IPS-18a (cell line): Measurements from ENCODE around the gene ZNF785.
"Not testable (repeated sequence)": the region's sequence is repeated elsewhere in the genome, so short reads cannot be mapped to it uniquely, and the experiment has no call there.

Experiments used
- H3K27ac ChIP-seq: one replicate; pipeline ENCODE4 v1.5.1; 2013; ENCODE audit warnings: low read length
- H3K27me3 ChIP-seq: one replicate; pipeline ENCODE4 v1.6.1; 2013; ENCODE audit warnings: mild to moderate bottlenecking, low read length; ENCODE audit not compliant: control insufficient read depth, insufficient read depth
- H3K36me3 ChIP-seq: one replicate; pipeline ENCODE4 v1.6.1; 2013; ENCODE audit warnings: low read depth, low read length; ENCODE audit not compliant: control insufficient read depth
- H3K4me1 ChIP-seq: one replicate; pipeline ENCODE4 v1.6.1; 2013; ENCODE audit warnings: low read depth, low read length; ENCODE audit not compliant: control insufficient read depth
- H3K4me3 ChIP-seq: one replicate; pipeline ENCODE4 v1.5.1; 2013; ENCODE audit warnings: low read length
- H3K9ac ChIP-seq: one replicate; pipeline ENCODE4 v1.6.1; 2013; ENCODE audit warnings: mild to moderate bottlenecking, low read length, moderate library complexity
- H3K9me3 ChIP-seq: one replicate; pipeline ENCODE4 v1.6.1; 2013; ENCODE audit warnings: low read depth, low read length; ENCODE audit not compliant: control insufficient read depth

The ZNF785 gene

DNA sequence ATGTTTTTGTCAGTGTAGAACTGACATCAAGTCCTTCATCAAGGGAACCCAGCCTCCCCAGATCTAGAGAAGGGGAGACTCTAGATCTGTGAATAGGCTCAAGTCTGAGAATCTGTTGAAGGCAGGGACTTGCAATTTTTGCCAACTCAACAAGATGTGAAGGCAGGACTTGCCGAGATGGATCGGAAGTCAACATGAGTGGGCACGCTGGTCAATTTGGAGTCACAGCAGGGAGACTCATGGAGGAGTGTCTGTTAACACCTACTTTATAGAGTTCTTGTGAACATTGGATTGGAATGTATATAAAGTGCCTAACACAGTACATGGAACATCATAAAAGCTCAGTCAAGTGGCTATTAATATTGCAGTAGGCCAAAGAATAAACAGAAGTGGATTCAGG, 14.7 kb upstream of the ZNF785 start:
- Histone ChIP-seq H3K4me1 (no peaks in the 10 kb centered on the region), H3K36me3 (peaks cover 16% of the 10 kb centered on the region), H3K9me3 (no peaks in the 10 kb centered on the region), H3K9ac (no peak overlapping the region), H3K27me3 (no peaks in the 10 kb centered on the region), H3K27ac (no peak overlapping the region), H3K4me3 (no peak overlapping the region)

GRCh38 chr16:30592871-30593270, 7.4 kb upstream of the ZNF785 start:
- Histone ChIP-seq H3K9me3 (no peaks in the 10 kb centered on the region), H3K9ac (no peak overlapping the region), H3K36me3 (peaks cover under 1% of the 10 kb centered on the region), H3K4me1 (no peaks in the 10 kb centered on the region), H3K4me3 (no peak overlapping the region), H3K27me3 (no peaks in the 10 kb centered on the region), H3K27ac (no peak overlapping the region)

DNA sequence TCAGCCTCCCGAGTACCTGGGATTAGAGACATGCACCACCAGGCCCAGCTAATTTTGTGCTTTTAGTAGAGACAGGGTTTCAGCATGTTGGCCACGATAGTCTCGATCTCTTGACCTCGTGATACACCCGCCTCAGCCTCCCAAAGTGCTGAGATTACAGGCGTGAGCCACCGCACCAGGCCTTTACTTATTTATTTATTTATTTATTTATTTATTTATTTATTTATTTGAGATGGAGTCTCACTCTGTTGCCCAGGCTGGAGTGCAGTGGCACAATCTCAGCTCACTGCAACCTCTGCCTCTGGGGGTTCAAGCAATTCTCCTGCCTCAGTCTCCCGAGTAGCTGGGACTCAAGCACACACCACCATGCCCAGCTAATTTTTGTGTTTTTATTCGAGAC, 5.4 kb upstream of the ZNF785 start:
- H3K36me3 ChIP-seq, H3K4me1 ChIP-seq, H3K9ac ChIP-seq, H3K4me3 ChIP-seq, H3K27ac ChIP-seq, H3K27me3 ChIP-seq, H3K9me3 ChIP-seq: not testable (repeated sequence)

- H3K27ac ChIP-seq, H3K4me3 ChIP-seq, H3K9me3 ChIP-seq, H3K36me3 ChIP-seq, H3K27me3 ChIP-seq, H3K4me1 ChIP-seq, H3K9ac ChIP-seq: not testable (repeated sequence)
Observed at GRCh38 chr16:30589582-30589981, 4.1 kb upstream of the ZNF785 start.

DNA sequence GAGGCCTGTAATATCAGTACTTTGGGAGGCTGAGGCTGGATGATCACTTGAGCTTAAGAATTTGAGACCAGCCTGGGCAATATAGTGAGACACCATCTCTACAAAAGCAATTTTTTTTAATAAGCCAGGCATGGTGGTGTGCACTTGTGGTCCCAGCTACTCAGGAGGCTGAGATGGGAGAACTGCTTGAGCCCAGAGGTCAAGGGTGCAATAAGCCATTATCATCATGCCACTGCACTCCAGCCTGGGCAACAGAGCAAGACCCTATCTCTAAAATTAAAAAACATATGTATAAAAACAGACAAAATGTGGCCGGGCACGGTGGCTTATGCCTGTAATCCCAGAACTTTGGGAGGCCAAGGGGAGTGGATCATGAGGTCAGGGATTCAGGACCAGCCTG, 3.2 kb upstream of the ZNF785 start:
- Histone ChIP-seq H3K4me3 (no peak overlapping the region), H3K27me3 (no peaks in the 10 kb centered on the region), H3K27ac (no peak overlapping the region), H3K4me1 (no peaks in the 10 kb centered on the region), H3K9ac (no peak overlapping the region), H3K36me3 (peaks cover 5% of the 10 kb centered on the region), H3K9me3 (no peaks in the 10 kb centered on the region)

DNA sequence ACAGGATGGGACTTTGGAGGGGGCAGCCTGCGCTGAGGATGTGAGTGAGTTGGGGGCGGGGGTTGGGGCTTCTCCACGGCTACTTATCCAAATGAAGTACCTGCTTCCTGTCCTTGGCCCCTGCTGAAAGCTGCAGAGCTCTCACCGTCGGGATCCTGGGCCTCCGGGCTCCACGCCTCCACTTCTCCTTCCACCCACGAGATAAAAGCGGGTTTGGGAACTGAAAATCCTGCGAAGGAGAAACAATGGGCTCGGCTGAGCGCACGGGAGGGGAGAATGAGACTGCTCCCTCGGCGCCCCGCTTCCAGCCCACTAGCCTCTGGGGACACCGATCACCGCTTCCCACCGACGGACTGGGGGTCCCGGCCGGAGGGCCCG, 486 bp downstream of the ZNF785 start:
- no peaks in the 10 kb centered on the region for H3K4me1 ChIP-seq
- peak overlapping the region; percentile 90 for H3K9ac ChIP-seq
- peak overlapping the region; percentile 92 for H3K4me3 ChIP-seq
- H3K9me3 ChIP-seq = no peaks in the 10 kb centered on the region
- peaks cover 22% of the 10 kb centered on the region for H3K36me3 ChIP-seq
- no peaks in the 10 kb centered on the region for H3K27me3 ChIP-seq
- peak overlapping the region; percentile 47 for H3K27ac ChIP-seq

DNA sequence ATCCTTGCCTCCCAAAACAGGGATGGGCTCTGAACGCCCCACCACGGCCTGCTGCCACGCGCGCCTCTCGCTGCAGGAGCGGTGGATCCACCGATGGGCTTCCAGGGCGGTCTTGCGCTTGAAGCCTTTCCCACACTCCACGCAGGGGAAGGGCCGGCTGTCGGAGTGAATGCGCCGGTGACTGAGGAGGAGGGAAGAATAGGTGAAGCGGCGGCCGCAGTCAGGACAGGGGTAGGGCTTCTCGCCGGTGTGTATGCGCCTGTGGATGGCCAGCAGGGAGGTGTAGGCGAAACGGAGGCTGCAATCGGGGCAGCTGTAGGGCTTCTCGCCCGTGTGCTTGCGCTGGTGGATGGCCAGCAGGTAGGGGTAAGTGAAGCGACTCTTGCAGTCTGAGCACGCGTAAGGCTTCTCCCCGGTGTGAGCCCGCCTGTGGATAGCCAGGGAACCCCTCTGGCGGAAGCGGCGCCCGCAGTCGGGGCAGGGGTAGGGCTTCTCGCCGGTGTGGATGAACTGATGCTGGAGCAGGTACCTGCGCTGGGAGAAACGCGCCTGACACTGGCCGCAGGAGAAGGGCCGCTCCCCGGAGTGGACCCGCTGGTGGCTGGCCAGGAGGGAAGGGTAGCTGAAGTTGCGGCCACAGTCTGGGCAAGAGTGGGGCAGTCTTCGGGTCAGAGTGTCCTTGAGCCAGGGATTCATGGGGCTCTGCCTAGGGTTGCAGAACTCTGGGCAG, 2.7 kb downstream of the ZNF785 start:
- Histone ChIP-seq H3K27me3 (no peaks in the 10 kb centered on the region), H3K9me3 (no peaks in the 10 kb centered on the region), H3K36me3 (peaks cover 30% of the 10 kb centered on the region), H3K4me3 (no peak overlapping the region), H3K27ac (no peak overlapping the region), H3K9ac (no peak overlapping the region), H3K4me1 (no peaks in the 10 kb centered on the region)

- Histone ChIP-seq H3K27me3 (no peaks in the 10 kb centered on the region), H3K27ac (no peak overlapping the region), H3K9me3 (no peaks in the 10 kb centered on the region), H3K9ac (no peak overlapping the region), H3K4me3 (no peak overlapping the region), H3K36me3 (peaks cover 30% of the 10 kb centered on the region), H3K4me1 (no peaks in the 10 kb centered on the region)
Observed at GRCh38 chr16:30581457-30581856, 4.0 kb downstream of the ZNF785 start.

GRCh38 chr16:30574678-30575077, 10.8 kb downstream of the ZNF785 start:
- Histone ChIP-seq H3K9ac (no peak overlapping the region), H3K27ac (no peak overlapping the region), H3K4me3 (no peak overlapping the region)

GRCh38 chr16:30571445-30572322, 13.8 kb downstream of the ZNF785 start, which contains the start of gene ZNF688:
Gene ZNF688, minus strand, starts transcription at chr16:30571714. Its CDS starts 85 bp downstream, at chr16:30571629.
- peak within 1 kb of the TSS; percentile 86 for H3K4me3 ChIP-seq
- H3K9me3 ChIP-seq = no peaks in the 10 kb centered on the region
- H3K27me3 ChIP-seq = no peaks in the 10 kb centered on the region
- peak within 1 kb of the TSS; percentile 77 for H3K9ac ChIP-seq
- peak within 1 kb of the TSS; percentile 56 for H3K27ac ChIP-seq
- no peaks in the 10 kb centered on the region for H3K36me3 ChIP-seq
- no peaks in the 10 kb centered on the region for H3K4me1 ChIP-seq

More at GRCh38 chr16:30574678-30575077, 10.8 kb downstream of the ZNF785 start:
- Histone ChIP-seq H3K9me3 (no peaks in the 10 kb centered on the region), H3K27me3 (no peaks in the 10 kb centered on the region), H3K4me1 (no peaks in the 10 kb centered on the region), H3K36me3 (peaks cover 12% of the 10 kb centered on the region)

DNA sequence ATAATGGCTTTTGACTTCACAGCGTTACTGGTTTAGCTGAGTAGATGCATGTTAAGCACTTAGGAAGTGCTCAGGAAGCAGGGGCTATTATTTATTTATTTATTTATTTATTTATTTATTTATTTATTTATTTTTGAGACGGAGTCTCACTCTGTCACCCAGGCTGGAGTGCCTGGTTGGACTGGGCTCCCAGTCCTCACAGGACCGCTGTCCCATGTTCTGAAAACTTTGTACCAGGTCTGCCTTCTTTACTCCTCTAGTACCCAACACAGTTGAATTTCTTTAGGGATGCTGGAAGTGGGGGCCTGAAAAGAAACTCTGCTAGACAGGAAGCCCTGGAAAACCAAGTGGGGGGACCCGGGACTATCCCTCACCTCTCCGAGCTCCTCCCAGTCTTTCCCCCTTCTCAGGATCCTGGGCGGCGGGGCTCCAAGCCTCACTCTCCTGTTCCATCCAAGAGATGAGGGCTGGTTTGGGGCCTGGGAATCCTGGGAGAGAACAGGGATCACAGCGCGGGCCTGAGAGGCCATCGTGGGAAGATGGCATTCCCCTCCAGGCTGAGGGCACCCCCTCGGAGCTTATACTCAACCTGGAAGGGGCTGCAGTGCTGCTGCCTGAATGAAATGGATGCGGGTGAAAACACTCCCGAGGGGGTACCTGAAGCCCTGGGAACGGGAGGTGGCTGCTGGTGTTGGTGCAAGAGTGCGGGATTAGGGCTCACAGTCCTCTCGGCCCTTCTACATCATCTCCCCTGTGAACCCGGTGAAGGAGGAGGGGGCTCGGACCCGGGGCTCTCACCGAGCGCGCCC, 14.7 kb downstream of the ZNF785 start:
- Histone ChIP-seq H3K27me3 (no peaks in the 10 kb centered on the region), H3K4me3 (peak overlapping the region; percentile 86), H3K36me3 (no peaks in the 10 kb centered on the region), H3K9me3 (no peaks in the 10 kb centered on the region), H3K4me1 (no peaks in the 10 kb centered on the region), H3K27ac (peak overlapping the region; percentile 56), H3K9ac (peak overlapping the region; percentile 77)
